HUDEP-2 (cell line): ENCODE data around the gene DHRSX.
A peak's percentile ranks its signal among the peaks of the same experiment; 100 is the strongest.
"Not testable (repeated sequence)": the region's sequence is repeated elsewhere in the genome, so short reads cannot be mapped to it uniquely, and the experiment has no call there.

Source experiments
- DNase-seq, 76 experiments: peaks; one replicate each; lab custom pipeline; 2025; ENCODE audit not compliant: unreplicated experiment in 76 of 76; lab: John Stamatoyannopoulos, UW

The DHRSX gene

GRCh38 chrX:2500803-2501558, at the start of gene DHRSX, which contains the start of gene ZBED1:
DHRSX (minus strand) TSS chrX:2500976; CDS start chrX:2500925, 51 bp downstream.
ZBED1 (minus strand) TSS chrX:2500976; CDS start chrX:2490719, 10,257 bp downstream.
- DNase-seq, result no peak

DNA sequence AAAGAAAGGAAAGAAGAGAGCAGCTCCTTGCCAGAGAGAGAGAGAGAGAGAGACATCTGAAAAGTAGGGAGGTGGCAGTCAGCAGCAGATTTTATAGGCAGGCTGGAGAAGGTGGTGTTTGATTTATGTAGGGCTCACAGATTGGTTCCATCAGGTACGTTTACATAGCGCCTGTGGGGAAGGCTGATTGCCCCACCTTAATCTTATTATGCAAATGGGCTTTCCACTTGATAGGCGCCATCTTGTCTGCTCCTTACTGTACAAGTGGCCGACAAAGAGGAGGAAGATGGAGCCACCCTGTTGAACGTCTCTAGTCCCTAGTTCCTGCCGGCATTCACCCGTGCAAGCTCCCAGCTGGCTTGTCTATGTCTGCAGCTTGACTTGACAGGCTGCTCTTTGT, 49.1 kb upstream of the DHRSX start:
- DNase-seq, result no peak

DNA sequence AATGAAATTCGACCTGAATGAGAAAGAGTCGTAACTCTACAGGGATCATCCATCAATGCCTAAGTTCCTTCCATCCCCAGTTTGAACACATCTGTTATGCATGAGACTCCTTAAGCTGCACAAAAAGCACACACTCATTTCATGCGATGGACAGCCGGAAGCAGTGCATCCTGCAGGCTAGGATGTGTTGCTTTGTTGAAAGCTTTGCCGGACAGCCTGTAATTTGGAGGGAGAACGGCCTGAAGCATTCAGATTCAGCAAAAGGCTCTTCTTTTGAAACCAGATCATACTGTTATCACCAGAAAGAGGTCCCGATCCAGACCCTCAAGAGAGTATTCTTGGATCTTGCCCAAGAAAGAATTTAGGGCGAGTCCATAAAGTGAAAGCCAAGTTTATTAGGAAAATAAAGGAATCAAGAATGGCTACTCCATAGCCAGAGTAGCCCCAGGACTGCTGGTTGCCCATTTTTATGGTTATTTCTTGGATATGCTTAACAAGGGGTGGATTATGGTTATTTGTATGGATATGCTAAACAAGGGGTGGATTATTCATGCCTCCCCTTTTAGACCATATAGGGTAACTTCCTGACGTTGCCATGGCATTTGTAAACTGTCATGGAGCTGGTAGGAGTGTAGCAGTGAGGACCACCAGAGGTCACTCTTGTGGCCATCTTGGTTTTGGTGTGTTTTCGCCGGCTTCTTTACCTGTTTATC, 48.1 kb upstream of the DHRSX start:
- DNase-seq, result no peak

DNA sequence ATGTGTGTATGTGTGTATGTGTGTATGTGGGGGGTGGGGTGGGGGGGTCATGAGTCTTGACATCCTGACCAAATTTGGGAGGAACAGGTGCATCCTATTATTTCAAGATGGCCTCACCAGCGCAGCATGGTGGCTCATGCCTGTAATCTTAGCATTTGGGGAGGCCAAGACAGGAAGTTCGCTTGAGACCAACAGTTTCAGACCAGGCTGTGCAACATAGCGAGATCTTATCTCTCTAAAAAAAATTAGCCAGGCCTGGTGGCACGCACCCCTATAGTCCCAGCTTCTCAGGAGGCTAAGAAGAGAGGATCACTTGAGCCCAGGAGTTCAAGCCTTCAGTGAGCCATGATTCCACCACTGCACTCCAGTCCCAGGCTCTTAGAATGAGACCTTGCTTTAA, 47.0 kb upstream of the DHRSX start:
- DNase-seq, result no peak

- DNase-seq, result no peak
Measured at GRCh38 chrX:2546496-2546895, 45.7 kb upstream of the DHRSX start.

- no peak for DNase-seq
Measured at GRCh38 chrX:2545144-2545543, 44.4 kb upstream of the DHRSX start.

DNA sequence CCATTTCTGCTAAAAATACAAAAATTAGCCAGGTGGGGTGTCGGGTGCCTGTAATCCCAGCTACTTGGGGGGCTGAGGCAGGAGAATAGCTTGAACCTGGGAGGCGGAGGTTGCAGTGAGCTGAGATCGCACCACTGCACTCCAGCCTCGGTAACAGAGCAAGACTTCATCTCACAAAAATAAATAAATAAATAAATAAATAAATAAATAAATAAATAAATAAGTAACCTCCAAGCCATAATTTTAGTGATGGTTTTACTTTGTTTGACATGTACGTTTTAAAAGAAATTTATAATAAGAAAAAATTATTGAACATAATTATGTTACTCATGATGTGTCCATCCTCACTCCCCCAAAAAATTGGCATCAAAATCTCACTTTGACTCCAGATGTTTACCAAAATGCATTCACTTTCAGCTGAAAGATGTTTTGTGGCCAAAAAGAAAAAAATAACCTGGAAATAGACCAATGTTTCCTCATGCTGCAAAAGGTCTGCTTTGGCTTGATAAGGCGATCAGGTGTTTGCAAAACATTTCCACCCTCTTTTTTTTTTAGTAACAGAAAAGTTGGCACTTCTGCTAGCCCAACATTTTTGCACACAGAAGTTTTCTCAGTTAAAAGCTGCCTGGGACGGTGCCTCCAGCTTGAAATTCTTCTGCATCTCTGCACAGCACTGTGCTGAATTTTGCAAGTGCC, 42.2 kb upstream of the DHRSX start:
- peak in 44 of 76 experiments; percentile 0 to 69 (median 12) for DNase-seq

DNA sequence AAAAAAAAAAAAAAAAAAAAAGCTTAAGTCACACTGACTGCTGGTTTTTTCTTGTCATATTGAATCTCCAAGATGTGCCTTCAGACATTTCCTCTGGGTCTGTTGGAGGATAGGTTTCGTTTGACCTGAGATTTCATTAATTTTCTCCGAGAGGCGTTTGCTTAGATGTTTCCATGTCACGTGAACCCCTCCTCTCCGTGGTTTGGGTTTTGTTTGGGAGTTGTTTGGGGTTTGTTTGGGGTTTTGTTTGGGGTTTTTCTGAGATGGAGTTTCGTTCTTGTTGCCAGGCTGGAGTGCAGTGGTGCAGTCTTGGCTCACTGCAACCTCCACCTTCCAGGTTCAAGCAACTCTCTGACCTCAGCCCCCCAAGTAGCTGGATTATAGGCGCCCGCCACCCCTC, 40.8 kb upstream of the DHRSX start:
- DNase-seq, result no peak

- no peak for DNase-seq
Measured at GRCh38 chrX:2540426-2540947, 39.7 kb upstream of the DHRSX start.

DNA sequence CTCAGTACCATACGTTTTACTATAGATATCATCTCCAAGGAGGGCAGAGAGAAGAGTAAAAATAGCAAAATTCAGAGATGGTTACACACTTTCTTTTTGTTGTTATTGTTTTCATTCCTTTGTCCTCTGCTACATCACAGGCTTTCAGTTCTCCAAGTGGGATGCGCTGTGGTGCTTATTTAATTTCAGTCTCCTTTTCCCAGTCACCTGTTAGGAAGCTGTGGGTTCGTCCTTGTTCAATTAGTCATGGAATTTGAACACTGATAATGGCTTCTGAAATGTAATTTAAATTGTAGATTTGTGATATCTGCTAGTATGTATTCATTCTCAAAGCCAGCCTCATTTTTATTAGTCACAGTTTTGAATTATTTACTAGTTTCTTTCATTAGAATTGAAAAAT, 38.8 kb upstream of the DHRSX start:
- DNase-seq, result no peak

DNA sequence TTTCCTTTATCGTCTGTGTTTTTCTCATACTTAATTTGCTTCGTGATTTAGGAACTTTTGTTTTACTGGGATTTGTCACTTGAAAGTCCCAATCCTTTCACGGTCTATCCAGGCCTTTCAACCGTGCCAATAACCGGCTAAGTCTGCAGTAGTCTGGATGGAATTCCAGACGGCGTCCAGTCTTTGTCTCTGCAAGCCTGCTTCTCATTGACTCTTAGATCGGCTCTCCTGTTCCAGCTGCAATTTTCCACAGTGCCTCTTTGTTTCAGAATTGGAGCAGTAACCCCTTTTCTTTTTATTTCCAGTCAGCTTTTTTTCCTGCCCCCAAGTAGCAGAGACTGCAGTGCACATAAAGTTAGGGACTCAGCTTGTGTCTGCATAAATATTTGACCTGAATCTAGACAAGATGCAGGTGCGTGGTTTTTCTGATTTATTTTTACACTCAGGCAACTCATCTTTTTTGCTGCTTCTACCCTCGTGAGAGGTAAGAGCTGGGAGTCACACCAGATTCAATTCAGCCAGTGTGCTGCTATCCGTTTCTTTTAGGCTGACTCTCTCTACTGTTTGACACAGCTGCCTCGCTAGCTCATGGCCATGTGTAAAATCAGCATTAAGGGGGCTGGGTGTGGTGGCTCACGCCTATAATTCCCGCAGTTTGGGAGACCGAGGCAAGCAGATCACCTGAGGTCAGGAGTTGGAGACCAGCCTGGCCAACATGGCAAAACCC, 37.4 kb upstream of the DHRSX start:
- no peak for DNase-seq

- no peak for DNase-seq
Measured at GRCh38 chrX:2536974-2537373, 36.2 kb upstream of the DHRSX start.

GRCh38 chrX:2536141-2536540, 35.4 kb upstream of the DHRSX start:
- no peak for DNase-seq

DNA sequence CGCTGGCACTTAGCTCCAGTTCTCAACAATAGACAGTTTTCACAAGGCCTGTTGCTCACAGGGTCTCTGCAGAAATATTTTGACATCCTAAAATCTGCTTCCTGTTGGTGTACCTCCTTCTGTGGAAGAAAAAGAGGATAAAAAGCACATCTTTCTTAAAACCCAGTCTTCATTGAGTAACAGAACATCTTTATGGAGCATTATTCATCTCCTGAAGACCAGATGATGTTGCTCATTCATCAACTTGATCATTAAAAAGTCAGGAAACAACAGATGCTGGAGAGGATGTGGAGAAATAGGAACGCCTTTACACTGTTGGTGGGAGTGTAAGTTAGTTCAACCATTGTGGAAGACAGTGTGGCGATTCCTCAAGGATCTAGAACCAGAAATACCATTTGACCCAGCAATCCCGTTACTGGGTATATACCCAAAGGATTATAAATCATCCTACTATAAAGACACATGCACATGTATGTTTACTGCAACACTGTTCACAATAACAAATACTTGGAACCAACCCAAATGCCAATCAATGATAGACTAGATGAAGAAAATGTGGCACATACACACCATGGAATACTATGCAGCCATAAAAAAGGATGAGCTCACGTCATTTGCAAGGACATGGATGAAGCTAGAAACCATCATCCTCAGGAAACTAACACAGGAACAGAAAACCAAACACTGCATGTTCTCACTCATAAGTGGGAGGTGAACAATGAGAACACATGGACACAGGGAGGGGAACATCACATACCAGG, 33.7 kb upstream of the DHRSX start:
- DNase-seq, result not testable (repeated sequence)

- DNase-seq, result no peak
Measured at GRCh38 chrX:2533424-2533823, 32.6 kb upstream of the DHRSX start.

GRCh38 chrX:2526390-2526789, 25.6 kb upstream of the DHRSX start:
- no peak for DNase-seq

GRCh38 chrX:2523911-2524310, 23.1 kb upstream of the DHRSX start:
- DNase-seq, result no peak

DNA sequence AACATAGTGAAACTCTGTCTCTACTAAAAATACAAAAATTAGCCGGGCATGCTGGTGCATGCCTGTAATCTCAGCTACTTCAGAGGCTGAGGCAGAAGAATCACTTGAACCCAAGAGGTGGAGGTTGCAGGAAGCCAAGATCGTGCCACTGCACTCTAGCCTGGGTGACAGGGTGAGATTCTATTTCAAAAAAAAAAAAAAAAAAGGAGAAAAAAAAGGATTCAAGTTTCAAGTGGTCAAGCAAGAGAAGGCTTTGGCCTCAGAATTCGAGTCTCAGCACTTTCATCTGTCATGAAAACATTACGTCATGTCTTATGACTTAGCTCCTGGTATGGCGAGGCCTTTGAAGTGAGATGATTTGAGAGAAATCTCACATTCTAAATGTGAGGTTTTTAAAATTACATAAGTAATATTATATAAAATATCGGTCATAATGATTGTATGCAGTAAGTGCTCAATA, 21.2 kb upstream of the DHRSX start:
- DNase-seq, result no peak

DNA sequence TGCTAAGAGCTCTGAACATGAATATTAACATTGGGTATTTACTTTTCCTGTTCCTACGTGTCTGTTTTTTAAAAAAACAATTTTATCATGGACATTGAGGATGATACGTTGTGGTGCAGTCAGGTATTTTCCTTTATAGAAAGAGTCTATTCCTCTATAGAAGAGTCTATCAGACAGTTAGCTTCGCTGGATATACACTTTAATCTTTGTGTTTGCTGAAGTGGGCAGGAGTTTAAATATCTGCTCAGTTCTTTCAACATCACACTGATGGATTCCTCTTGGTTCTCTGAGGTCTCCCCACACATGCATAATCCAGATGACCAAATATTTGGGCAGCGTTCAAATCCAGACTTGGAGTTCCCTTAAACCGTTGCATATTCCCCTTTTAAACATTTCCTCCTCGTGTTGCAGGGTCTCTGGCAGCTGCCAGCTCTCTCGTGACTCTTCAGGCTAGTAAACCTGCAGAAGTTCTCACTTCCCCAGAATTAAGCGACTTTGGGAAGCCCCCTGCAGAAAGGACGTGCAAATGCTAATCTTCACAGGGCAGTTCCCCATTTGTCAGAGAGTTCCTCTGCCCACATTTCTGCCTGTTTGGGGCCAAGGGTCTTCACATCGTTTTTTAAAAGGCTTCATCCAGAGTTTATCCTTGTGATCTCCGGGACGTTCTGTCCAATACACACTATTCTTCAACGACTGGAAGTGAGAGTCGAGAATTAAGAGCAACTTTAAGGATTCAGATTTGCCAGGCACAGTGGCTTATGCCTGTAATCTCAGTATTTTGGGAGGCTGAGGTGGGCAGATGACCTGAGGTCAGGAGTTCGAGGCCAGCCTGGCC, 20.5 kb upstream of the DHRSX start:
- no peak for DNase-seq
